B cell (primary cell): ENCODE results near the gene KIF2A. TPM values are rescaled to one million over a fixed set of nuclear protein-coding genes. Genes with fewer than 3 reads are reported as not detected.

Experiments used
- ATAC-seq: fragments of 200-7000 bp; cut with Tn5 transposase; one replicate; pipeline ENCODE4 v1.10.0; 2021; ENCODE audit warnings: low read depth, mild to moderate bottlenecking, moderate number of reproducible peaks, moderate library complexity
- CTCF ChIA-PET: fragments of 350-600 bp; sonication (Branson Sonifier 250); formaldehyde crosslinking; loops from one replicate; lab custom pipeline; 2021; ENCODE audit warnings: antibody characterized with exemption, inconsistent platforms; lab: Charles Lee
- POLR2A ChIA-PET: fragments of 350-600 bp; sonication (Branson Sonifier 250); formaldehyde crosslinking; loops from one replicate; lab custom pipeline; 2021; ENCODE audit warnings: antibody characterized with exemption; lab: Charles Lee
- DNase-seq: peaks from one replicate; pipeline ENCODE4 v3.0.0; 2013
- H2AFZ ChIP-seq: 2 replicates; pipeline ENCODE4 v1.6.1; 2012; ENCODE audit warnings: mild to moderate bottlenecking, low read depth, low read length; ENCODE audit not compliant: insufficient read depth, poor library complexity, severe bottlenecking
- H3K27ac ChIP-seq, 2 donors: 1 replicate in 1 of 2; 2 replicates in 1 of 2; pipeline ENCODE4 v1.5.1; 2012 to 2013; ENCODE audit warnings: low read length in 2 of 2, mild to moderate bottlenecking in 2 of 2, moderate library complexity in 1 of 2
- H3K27me3 ChIP-seq, 4 experiments: fragments of 200-600 bp in 1 of 4; sonication (generic) in 1 of 4; replicated peaks in 1 of 4; 1 replicate in 2 of 4; 2 replicates in 2 of 4; pipeline versions ENCODE4 v1.6.1 to v1.7.0; 2013 to 2016; ENCODE audit warnings: low read length in 3 of 4, mild to moderate bottlenecking in 2 of 4, mixed read lengths in 1 of 4, moderate library complexity in 1 of 4; ENCODE audit not compliant: insufficient read depth in 4 of 4, control insufficient read depth in 3 of 4; ENCODE audit errors: control extremely low read depth in 1 of 4
- H3K36me3 ChIP-seq, 2 experiments: replicated peaks in 1 of 2; 1 replicate in 1 of 2; 2 replicates in 1 of 2; pipeline versions ENCODE4 v1.6.1 to v1.7.1; 2013; ENCODE audit warnings: low read length in 1 of 2; ENCODE audit not compliant: insufficient read depth in 2 of 2, control insufficient read depth in 1 of 2; ENCODE audit errors: control extremely low read depth in 1 of 2, extremely low read depth in 1 of 2
- H3K4me1 ChIP-seq, 2 donors: fragments of 200-600 bp in 1 of 2; sonication (generic) in 1 of 2; 1 replicate in 1 of 2; 2 replicates in 1 of 2; pipeline versions ENCODE4 v1.5.1 to v1.6.1; 2013 to 2017; ENCODE audit warnings: low read length in 2 of 2; ENCODE audit not compliant: control insufficient read depth in 2 of 2, insufficient read depth in 2 of 2
- H3K4me2 ChIP-seq: replicated peaks from 2 replicates; pipeline ENCODE3; 2012; ENCODE audit warnings: mild to moderate bottlenecking, low read depth, low read length; ENCODE audit not compliant: poor library complexity, severe bottlenecking
- H3K4me3 ChIP-seq, 5 experiments: fragments of 200-600 bp in 1 of 5; sonication (generic) in 1 of 5; 1 replicate in 3 of 5; 2 replicates in 2 of 5; pipeline versions ENCODE4 v1.5.1 to v1.7.0; 2011 to 2016; ENCODE audit warnings: low read length in 4 of 5, mild to moderate bottlenecking in 4 of 5, low read depth in 2 of 5, control low read depth in 1 of 5, moderate library complexity in 1 of 5; ENCODE audit not compliant: insufficient read depth in 1 of 5; ENCODE audit errors: control extremely low read depth in 1 of 5, extremely low read depth in 1 of 5
- H3K79me2 ChIP-seq: fragments of 200-600 bp; sonication (generic); one replicate; pipeline ENCODE4 v1.6.0; 2016; ENCODE audit warnings: low read length; ENCODE audit not compliant: control insufficient read depth, insufficient read depth
- H3K9ac ChIP-seq: fragments of 200-600 bp; sonication (generic); 2 replicates; pipeline ENCODE4 v1.6.1; 2017; ENCODE audit warnings: mild to moderate bottlenecking, low read length, moderate library complexity
- H3K9me3 ChIP-seq, 3 donors: one replicate each; pipeline versions ENCODE4 v1.6.1 to v1.7.1; 2013; ENCODE audit warnings: low read length in 2 of 3; ENCODE audit not compliant: control insufficient read depth in 2 of 3, insufficient read depth in 1 of 3; ENCODE audit errors: control extremely low read depth in 1 of 3
- H4K20me1 ChIP-seq: 2 replicates; pipeline ENCODE4 v1.6.0; 2012; ENCODE audit warnings: mild to moderate bottlenecking, low read length; ENCODE audit not compliant: insufficient read depth, control insufficient read depth, poor library complexity, severe bottlenecking
- H3K27ac Mint-ChIP-seq: one replicate; pipeline ENCODE4 v1.8.0; 2021; ENCODE audit warnings: mixed read lengths
- H3K27me3 Mint-ChIP-seq: one replicate; pipeline ENCODE4 v1.8.0; 2021; ENCODE audit warnings: mixed read lengths
- H3K4me1 Mint-ChIP-seq: one replicate; pipeline ENCODE4 v1.8.0; 2021; ENCODE audit warnings: mixed read lengths
- H3K4me3 Mint-ChIP-seq: one replicate; pipeline ENCODE4 v1.8.0; 2021; ENCODE audit warnings: mixed read lengths
- H3K9me3 Mint-ChIP-seq: one replicate; pipeline ENCODE4 v1.8.0; 2022; ENCODE audit warnings: mixed read lengths; ENCODE audit not compliant: insufficient read depth
- CTCF ChIP-seq: fragments of 200-600 bp; IDR thresholded peaks from one replicate; pipeline ENCODE4 v1.8.0; 2022; ENCODE audit warnings: antibody characterized with exemption, mild to moderate bottlenecking
- EZH2 ChIP-seq: IDR thresholded peaks from 2 replicates; pipeline ENCODE4 v1.6.1; 2012; ENCODE audit warnings: borderline replicate concordance, low read depth, mild to moderate bottlenecking, moderate library complexity, low read length; ENCODE audit not compliant: insufficient read depth, poor library complexity, severe bottlenecking
- WGBS: methylation state at CpG from one replicate; pipeline ENCODE4 v1.1.5; 2013; ENCODE audit warnings: missing lambda C conversion rate; ENCODE audit not compliant: insufficient coverage; 5-methylcytosine and 5-hydroxymethylcytosine counted together
- intact Hi-C: fragments of 100-400 bp; cut with micrococcal nuclease; formaldehyde crosslinking; loops from one replicate; pipeline ENCODE4 v1.10.0; 2022
- polyA plus RNA-seq: library from polyadenylated mRNA; depleted of rRNA; stranded (reverse); fragments of >200 nt; gene quantifications from 2 replicates; pipeline ENCODE4 v1.2.3, GENCODE V29; 2012
- total RNA-seq, 2 donors: library from RNA; stranded (reverse); fragments of 120-200 nt in 1 of 2; gene quantifications; 1 replicate in 1 of 2; 2 replicates in 1 of 2; pipeline versions ENCODE4 v1.2.3 to v1.2.4, GENCODE V29; 2013 to 2022

The KIF2A gene
- total and polyA plus RNA-seq, 2 donors (not counting 1 experiment from before 2014, with no cell fraction given) = 12.9 to 59.0 TPM

GRCh38 chr5:62305358-62305714 lies 670 bp upstream of the KIF2A start:
- H3K4me1 Mint-ChIP-seq = peaks cover 34% of the 10 kb centered on the region
- Histone ChIP-seq H4K20me1 (peaks cover 7% of the 10 kb centered on the region), H3K27me3 (no peaks in the 10 kb centered on the region), H3K9ac (peak overlapping the region; percentile 85), H3K4me1 (peaks cover 21 to 25% of the 10 kb centered on the region in 2 donors), H3K36me3 (no peaks in the 10 kb centered on the region), H3K4me2 (peak overlapping the region; percentile 89), H3K27ac (peak overlapping the region; percentile 88 to 95), H2AFZ (peak overlapping the region; percentile 86), H3K9me3 (peaks cover 0 to 5% (median 0%) of the 10 kb centered on the region in 3 donors), H3K79me2 (peaks cover 38% of the 10 kb centered on the region), H3K4me3 (peak overlapping the region in 4 of 5 experiments; percentile 76 to 95 (median 88))
- WGBS = 71% methylated on average over 1 of the region's 4 CpGs
- H3K27me3 Mint-ChIP-seq = no peaks in the 10 kb centered on the region
- POLR2A ChIA-PET = interaction anchor here (0.8 to 1.6 kb wide), 2 partner anchors 98 to 107 kb away, joined by 4 to 7 read pairs; partner anchors contain the start of genes DIMT1 and IPO11
- CTCF ChIA-PET = interaction anchor here (0.7 to 1.7 kb wide), 4 partner anchors 10 to 98 kb away, joined by 3 to 16 read pairs (median 8); partner anchors contain the start of gene DIMT1
- H3K4me3 Mint-ChIP-seq = peak overlapping the region; percentile 96
- H3K27ac Mint-ChIP-seq = peak overlapping the region; percentile 98
- ATAC-seq (no peak), DNase-seq (no peak)
- TF ChIP-seq CTCF (no peak), EZH2 (no peak)
- no peaks in the 10 kb centered on the region for H3K9me3 Mint-ChIP-seq
- intact Hi-C loops = loop anchor here (5.0 kb wide), 1 partner anchor 898 kb away; no protein-coding TSS in a partner anchor

- Histone ChIP-seq H3K4me2 (peak overlapping the region; percentile 89), H4K20me1 (peaks cover 15% of the 10 kb centered on the region), H3K36me3 (no peaks in the 10 kb centered on the region), H3K4me1 (peaks cover 21 to 25% of the 10 kb centered on the region in 2 donors), H3K27ac (peak overlapping the region; percentile 85 to 95), H2AFZ (peak overlapping the region; percentile 86), H3K4me3 (peak overlapping the region in 4 of 5 experiments; percentile 76 to 95 (median 88)), H3K9me3 (peaks cover 0 to 5% (median 0%) of the 10 kb centered on the region in 3 donors), H3K9ac (peak overlapping the region; percentile 85), H3K79me2 (peaks cover 49% of the 10 kb centered on the region), H3K27me3 (no peaks in the 10 kb centered on the region)
- peak; percentile 22 for ATAC-seq
- Mint-ChIP-seq H3K27ac (peak overlapping the region; percentile 94), H3K4me3 (peak overlapping the region; percentile 96), H3K9me3 (no peaks in the 10 kb centered on the region), H3K4me1 (peaks cover 44% of the 10 kb centered on the region), H3K27me3 (no peaks in the 10 kb centered on the region)
- no peak for DNase-seq
- intact Hi-C loops = loop anchor here (1.0 to 5.0 kb wide), 4 partner anchors 48 to 899 kb away; partner anchors contain the start of genes DIMT1 and IPO11
- ChIA-PET CTCF (interaction anchor here (0.6 to 1.7 kb wide), 4 partner anchors 11 to 97 kb away, joined by 3 to 16 read pairs (median 8); partner anchors contain the start of gene DIMT1), POLR2A (interaction anchor here (0.6 to 1.6 kb wide), 3 partner anchors 97 to 144 kb away, joined by 5 to 7 read pairs (median 7); partner anchors contain the start of gene DIMT1)
- WGBS = under 1% methylated on average over 54 of the region's 67 CpGs
- TF ChIP-seq CTCF = no peak
- no peak for TF ChIP-seq EZH2
Measured at GRCh38 chr5:62306323-62306895, 403 bp downstream of the KIF2A start.
